GM12878 (cell line): Measurements from ENCODE around the gene TSHR. TPM values are rescaled to one million over a fixed set of nuclear protein-coding genes. Genes with fewer than 3 reads are reported as not detected.

ENCODE experiments used
- CREM ChIP-seq: IDR thresholded peaks from 2 replicates; pipeline ENCODE4 v1.6.1; 2014; ENCODE audit warnings: antibody characterized with exemption, low read depth
- ETV6 ChIP-seq, 2 experiments: fragments of 450-650 bp in 1 of 2; IDR thresholded peaks in 1 of 2; conservative IDR thresholded peaks in 1 of 2; 2 replicates each; pipeline ENCODE4 v1.6.1; 2014; ENCODE audit warnings: antibody characterized with exemption in 1 of 2, borderline replicate concordance in 1 of 2, low read depth in 1 of 2, mild to moderate bottlenecking in 1 of 2, moderate library complexity in 1 of 2
- FOXM1 ChIP-seq: IDR thresholded peaks from 2 replicates; pipeline ENCODE4 v1.6.1; 2012; ENCODE audit warnings: low read depth, mild to moderate bottlenecking, inconsistent platforms, low read length, moderate library complexity
- IKZF1 ChIP-seq: fragments of 450-650 bp; conservative IDR thresholded peaks from 2 replicates; pipeline ENCODE4 v1.6.1; 2017; ENCODE audit warnings: antibody characterized with exemption, mild to moderate bottlenecking
- IKZF2 ChIP-seq, 2 experiments: fragments of 450-650 bp; IDR thresholded peaks; 2 replicates each; pipeline ENCODE4 v1.6.1; 2017; ENCODE audit warnings: mild to moderate bottlenecking in 2 of 2, moderate library complexity in 2 of 2
- MYB ChIP-seq: fragments of 150-350 bp; IDR thresholded peaks from 2 replicates; pipeline ENCODE4 v1.6.1; 2014; ENCODE audit warnings: mild to moderate bottlenecking, low read depth, low read length, borderline replicate concordance
- NR2F1 ChIP-seq: fragments of 450-650 bp; conservative IDR thresholded peaks from 2 replicates; pipeline ENCODE4 v1.6.1; 2017; ENCODE audit warnings: mild to moderate bottlenecking
- POLR2A ChIP-seq: IDR thresholded peaks from 2 replicates; pipeline ENCODE4 v1.6.1; 2011; ENCODE audit warnings: low read depth, mild to moderate bottlenecking, low read length
- SMARCA5 ChIP-seq: fragments of 450-650 bp; IDR thresholded peaks from 2 replicates; pipeline ENCODE4 v1.6.1; 2017; ENCODE audit warnings: mild to moderate bottlenecking
- TCF12 ChIP-seq: IDR thresholded peaks from 2 replicates; pipeline ENCODE4 v1.6.1; 2011; ENCODE audit warnings: low read depth, mild to moderate bottlenecking, low read length
- TCF7 ChIP-seq: IDR thresholded peaks from 2 replicates; pipeline ENCODE4 v1.6.1; 2014; ENCODE audit warnings: antibody characterized with exemption, borderline replicate concordance
- ZNF24 ChIP-seq: fragments of 450-650 bp; IDR thresholded peaks from 2 replicates; pipeline ENCODE4 v1.6.1; 2017; ENCODE audit warnings: antibody characterized with exemption, mild to moderate bottlenecking
- polyA plus RNA-seq, 11 experiments: library from polyadenylated mRNA; depleted of rRNA in 4 of 11; unstranded in 6 of 11; stranded (reverse) in 5 of 11; fragments of >200 nt; fragmentation: Nextera tagmentation in 4 of 11; fragmentation: Illumina TruSeq in 1 of 11; extraction: Ambion mirVana in 4 of 11; extraction: Trizol in 1 of 11; gene quantifications; 1 replicate in 1 of 11; 2 replicates in 10 of 11; pipeline versions ENCODE4 v1.2.1 to v1.2.3, GENCODE V29; 2011 to 2016; ENCODE audit warnings: inconsistent platforms in 2 of 11, missing spikeins in 2 of 11, low read depth in 1 of 11
- total RNA-seq, 4 experiments: library from RNA; depleted of rRNA in 3 of 4; stranded (reverse); fragments of >200 nt in 3 of 4; fragmentation: Illumina TruSeq in 1 of 4; extraction: Trizol in 1 of 4; gene quantifications; 2 replicates each; pipeline versions ENCODE4 v1.2.1 to v1.2.3, GENCODE V29; 2013 to 2021
- TF ChIP-seq, protein P1 (sequence below): fragments of 450-650 bp; IDR thresholded peaks from 2 replicates; pipeline ENCODE4 v1.6.1; 2017; ENCODE audit warnings: mild to moderate bottlenecking, low read depth, inconsistent platforms; ENCODE audit not compliant: poor library complexity, severe bottlenecking
- TF ChIP-seq, protein P2 (sequence below): fragments of 450-650 bp; IDR thresholded peaks from 2 replicates; pipeline ENCODE4 v1.6.1; 2016; ENCODE audit warnings: mild to moderate bottlenecking
- TF ChIP-seq, protein P3 (sequence below): fragments of 450-650 bp; IDR thresholded peaks from 2 replicates; pipeline ENCODE4 v1.6.1; 2017; ENCODE audit warnings: low read depth, mild to moderate bottlenecking, moderate library complexity

TSHR gene
- total and polyA plus RNA-seq, 10 of the 15 experiments (the other 5 are each of a cell fraction or from before 2014, with no cell fraction given): 0.06 to 0.31 TPM; not detected in 8

DNA sequence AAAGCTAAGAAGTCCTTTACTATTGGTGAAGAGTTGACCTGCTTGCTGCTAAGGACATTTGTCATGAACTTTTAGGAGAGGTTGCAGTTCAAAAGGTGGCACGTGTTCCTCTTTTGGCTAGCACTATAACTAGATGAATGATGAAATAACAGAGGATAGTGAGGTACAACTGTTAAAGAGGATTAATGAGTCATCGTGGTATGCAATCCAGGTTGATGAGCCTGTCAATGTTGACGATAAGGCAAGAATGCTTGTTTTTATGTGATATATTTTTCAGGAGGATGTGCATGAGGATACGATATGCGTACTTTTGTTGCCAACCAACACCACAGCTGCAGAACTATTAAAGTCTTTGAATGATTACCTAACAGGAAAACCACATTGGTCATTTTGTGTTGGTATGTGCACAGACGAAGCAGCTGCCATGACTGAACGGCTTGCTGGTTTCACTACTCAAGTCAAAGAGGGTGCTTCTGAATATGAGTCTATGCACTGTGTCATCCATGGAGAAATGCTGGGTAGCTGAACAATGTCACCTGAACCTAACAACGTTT lies 24.5 kb upstream of the TSHR start (continued):
- TF ChIP-seq, protein P1, sequence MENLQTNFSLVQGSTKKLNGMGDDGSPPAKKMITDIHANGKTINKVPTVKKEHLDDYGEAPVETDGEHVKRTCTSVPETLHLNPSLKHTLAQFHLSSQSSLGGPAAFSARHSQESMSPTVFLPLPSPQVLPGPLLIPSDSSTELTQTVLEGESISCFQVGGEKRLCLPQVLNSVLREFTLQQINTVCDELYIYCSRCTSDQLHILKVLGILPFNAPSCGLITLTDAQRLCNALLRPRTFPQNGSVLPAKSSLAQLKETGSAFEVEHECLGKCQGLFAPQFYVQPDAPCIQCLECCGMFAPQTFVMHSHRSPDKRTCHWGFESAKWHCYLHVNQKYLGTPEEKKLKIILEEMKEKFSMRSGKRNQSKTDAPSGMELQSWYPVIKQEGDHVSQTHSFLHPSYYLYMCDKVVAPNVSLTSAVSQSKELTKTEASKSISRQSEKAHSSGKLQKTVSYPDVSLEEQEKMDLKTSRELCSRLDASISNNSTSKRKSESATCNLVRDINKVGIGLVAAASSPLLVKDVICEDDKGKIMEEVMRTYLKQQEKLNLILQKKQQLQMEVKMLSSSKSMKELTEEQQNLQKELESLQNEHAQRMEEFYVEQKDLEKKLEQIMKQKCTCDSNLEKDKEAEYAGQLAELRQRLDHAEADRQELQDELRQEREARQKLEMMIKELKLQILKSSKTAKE: peak; percentile 57
- no peak; the same call in 1 of the 2 replicates for TF ChIP-seq TCF7
- peak; percentile 96 for TF ChIP-seq TCF12
- peak; percentile 47 for TF ChIP-seq IKZF1
- peak; percentile 68; the same call in 1 of the 2 replicates for TF ChIP-seq NR2F1
- TF ChIP-seq IKZF2 (IDR thresholded peaks at IDR 0.05): peak; percentile 55 to 76; a peak in 3 of 4 replicates
- peak; percentile 82; the same call in 1 of the 2 replicates for TF ChIP-seq FOXM1
- no peak for TF ChIP-seq MYB
- peak; percentile 84 for TF ChIP-seq CREM
- TF ChIP-seq, protein P2, sequence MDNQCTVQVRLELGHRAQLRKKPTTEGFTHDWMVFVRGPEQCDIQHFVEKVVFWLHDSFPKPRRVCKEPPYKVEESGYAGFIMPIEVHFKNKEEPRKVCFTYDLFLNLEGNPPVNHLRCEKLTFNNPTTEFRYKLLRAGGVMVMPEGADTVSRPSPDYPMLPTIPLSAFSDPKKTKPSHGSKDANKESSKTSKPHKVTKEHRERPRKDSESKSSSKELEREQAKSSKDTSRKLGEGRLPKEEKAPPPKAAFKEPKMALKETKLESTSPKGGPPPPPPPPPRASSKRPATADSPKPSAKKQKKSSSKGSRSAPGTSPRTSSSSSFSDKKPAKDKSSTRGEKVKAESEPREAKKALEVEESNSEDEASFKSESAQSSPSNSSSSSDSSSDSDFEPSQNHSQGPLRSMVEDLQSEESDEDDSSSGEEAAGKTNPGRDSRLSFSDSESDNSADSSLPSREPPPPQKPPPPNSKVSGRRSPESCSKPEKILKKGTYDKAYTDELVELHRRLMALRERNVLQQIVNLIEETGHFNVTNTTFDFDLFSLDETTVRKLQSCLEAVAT: 0 out of 2 replicates have a peak, but pooled peaks have one; percentile 34
- TF ChIP-seq ETV6 (conservative IDR thresholded peaks at IDR 0.05 in 1 of 2, IDR thresholded peaks at IDR 0.05 in 1 of 2; ENCODE audit: borderline replicate concordance in 1 of 2, low read depth in 1 of 2): peak in 1 of 2 experiments; percentile 65; a peak in 1 of 4 replicates
- TF ChIP-seq ZNF24: peak; percentile 50
- no peak for TF ChIP-seq SMARCA5
- TF ChIP-seq, protein P3, sequence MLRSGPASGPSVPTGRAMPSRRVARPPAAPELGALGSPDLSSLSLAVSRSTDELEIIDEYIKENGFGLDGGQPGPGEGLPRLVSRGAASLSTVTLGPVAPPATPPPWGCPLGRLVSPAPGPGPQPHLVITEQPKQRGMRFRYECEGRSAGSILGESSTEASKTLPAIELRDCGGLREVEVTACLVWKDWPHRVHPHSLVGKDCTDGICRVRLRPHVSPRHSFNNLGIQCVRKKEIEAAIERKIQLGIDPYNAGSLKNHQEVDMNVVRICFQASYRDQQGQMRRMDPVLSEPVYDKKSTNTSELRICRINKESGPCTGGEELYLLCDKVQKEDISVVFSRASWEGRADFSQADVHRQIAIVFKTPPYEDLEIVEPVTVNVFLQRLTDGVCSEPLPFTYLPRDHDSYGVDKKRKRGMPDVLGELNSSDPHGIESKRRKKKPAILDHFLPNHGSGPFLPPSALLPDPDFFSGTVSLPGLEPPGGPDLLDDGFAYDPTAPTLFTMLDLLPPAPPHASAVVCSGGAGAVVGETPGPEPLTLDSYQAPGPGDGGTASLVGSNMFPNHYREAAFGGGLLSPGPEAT: peak; percentile 12; the same call in 1 of the 2 replicates
- TF ChIP-seq POLR2A: no peak
